ENCODE measurements around the gene LGALS3BP.

DNA sequence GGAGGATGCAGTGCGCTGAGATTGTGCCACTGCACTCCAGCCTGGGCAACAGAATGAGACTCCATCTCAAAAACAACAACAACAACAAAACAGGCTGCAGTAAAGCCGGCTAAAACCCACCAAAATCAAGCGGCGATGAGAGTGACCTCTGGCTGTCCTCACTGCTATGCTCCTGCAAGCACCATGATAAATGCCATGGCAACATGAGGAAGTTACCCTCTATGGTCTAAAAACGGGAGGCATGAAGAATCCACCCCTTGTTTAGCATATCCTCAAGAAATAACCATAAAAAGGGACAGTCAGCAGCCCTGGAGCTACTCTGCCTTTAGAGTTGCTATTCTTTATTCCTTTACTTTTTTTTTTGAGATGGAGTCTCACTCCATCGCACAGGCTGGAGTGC is 8.4 kb upstream of the LGALS3BP start:
- TF ChIP-seq, protein P1, sequence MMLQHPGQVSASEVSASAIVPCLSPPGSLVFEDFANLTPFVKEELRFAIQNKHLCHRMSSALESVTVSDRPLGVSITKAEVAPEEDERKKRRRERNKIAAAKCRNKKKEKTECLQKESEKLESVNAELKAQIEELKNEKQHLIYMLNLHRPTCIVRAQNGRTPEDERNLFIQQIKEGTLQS (CRISPR knock-in tag; conservative IDR thresholded peaks at IDR 0.05), result no peak
- TF ChIP-seq, protein P2, sequence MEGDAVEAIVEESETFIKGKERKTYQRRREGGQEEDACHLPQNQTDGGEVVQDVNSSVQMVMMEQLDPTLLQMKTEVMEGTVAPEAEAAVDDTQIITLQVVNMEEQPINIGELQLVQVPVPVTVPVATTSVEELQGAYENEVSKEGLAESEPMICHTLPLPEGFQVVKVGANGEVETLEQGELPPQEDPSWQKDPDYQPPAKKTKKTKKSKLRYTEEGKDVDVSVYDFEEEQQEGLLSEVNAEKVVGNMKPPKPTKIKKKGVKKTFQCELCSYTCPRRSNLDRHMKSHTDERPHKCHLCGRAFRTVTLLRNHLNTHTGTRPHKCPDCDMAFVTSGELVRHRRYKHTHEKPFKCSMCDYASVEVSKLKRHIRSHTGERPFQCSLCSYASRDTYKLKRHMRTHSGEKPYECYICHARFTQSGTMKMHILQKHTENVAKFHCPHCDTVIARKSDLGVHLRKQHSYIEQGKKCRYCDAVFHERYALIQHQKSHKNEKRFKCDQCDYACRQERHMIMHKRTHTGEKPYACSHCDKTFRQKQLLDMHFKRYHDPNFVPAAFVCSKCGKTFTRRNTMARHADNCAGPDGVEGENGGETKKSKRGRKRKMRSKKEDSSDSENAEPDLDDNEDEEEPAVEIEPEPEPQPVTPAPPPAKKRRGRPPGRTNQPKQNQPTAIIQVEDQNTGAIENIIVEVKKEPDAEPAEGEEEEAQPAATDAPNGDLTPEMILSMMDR (IDR thresholded peaks at IDR 0.05), result no peak
- TF ChIP-seq NFE2L1 (CRISPR knock-in tag; IDR thresholded peaks at IDR 0.05), result no peak
- TF ChIP-seq ZNF532 (CRISPR knock-in tag; IDR thresholded peaks at IDR 0.05; ENCODE audit: borderline replicate concordance), result no peak
- no peak for TF ChIP-seq IRF2 (CRISPR knock-in tag; IDR thresholded peaks at IDR 0.05; ENCODE audit: borderline replicate concordance, low read depth)
- TF ChIP-seq FOXP1 (CRISPR knock-in tag; IDR thresholded peaks at IDR 0.05; ENCODE audit: borderline replicate concordance), result no peak
- no peak for TF ChIP-seq CREB1 (CRISPR knock-in tag; IDR thresholded peaks at IDR 0.05)
- TF ChIP-seq ZNF138 (CRISPR knock-in tag; conservative IDR thresholded peaks at IDR 0.05), result no peak
- no peak for TF ChIP-seq TCF7 (CRISPR knock-in tag; IDR thresholded peaks at IDR 0.05; ENCODE audit: low read depth)
- TF ChIP-seq, protein P3, sequence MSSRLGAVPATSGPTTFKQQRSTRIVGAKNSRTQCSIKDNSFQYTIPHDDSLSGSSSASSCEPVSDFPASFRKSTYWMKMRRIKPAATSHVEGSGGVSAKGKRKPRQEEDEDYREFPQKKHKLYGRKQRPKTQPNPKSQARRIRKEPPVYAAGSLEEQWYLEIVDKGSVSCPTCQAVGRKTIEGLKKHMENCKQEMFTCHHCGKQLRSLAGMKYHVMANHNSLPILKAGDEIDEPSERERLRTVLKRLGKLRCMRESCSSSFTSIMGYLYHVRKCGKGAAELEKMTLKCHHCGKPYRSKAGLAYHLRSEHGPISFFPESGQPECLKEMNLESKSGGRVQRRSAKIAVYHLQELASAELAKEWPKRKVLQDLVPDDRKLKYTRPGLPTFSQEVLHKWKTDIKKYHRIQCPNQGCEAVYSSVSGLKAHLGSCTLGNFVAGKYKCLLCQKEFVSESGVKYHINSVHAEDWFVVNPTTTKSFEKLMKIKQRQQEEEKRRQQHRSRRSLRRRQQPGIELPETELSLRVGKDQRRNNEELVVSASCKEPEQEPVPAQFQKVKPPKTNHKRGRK (CRISPR knock-in tag; IDR thresholded peaks at IDR 0.05; ENCODE audit: borderline replicate concordance), result no peak
- TF ChIP-seq PRRX2 (CRISPR knock-in tag; IDR thresholded peaks at IDR 0.05), result no peak
- TF ChIP-seq, protein P4, sequence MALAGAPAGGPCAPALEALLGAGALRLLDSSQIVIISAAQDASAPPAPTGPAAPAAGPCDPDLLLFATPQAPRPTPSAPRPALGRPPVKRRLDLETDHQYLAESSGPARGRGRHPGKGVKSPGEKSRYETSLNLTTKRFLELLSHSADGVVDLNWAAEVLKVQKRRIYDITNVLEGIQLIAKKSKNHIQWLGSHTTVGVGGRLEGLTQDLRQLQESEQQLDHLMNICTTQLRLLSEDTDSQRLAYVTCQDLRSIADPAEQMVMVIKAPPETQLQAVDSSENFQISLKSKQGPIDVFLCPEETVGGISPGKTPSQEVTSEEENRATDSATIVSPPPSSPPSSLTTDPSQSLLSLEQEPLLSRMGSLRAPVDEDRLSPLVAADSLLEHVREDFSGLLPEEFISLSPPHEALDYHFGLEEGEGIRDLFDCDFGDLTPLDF (CRISPR knock-in tag; IDR thresholded peaks at IDR 0.05), result no peak
- no peak for TF ChIP-seq PREB (CRISPR knock-in tag; IDR thresholded peaks at IDR 0.05; ENCODE audit: borderline replicate concordance)

All from WTC11 (cell line).